Adrenal gland (tissue), 12 donors: ENCODE results near the gene GABBR1. TPM values are rescaled to one million over a fixed set of nuclear protein-coding genes. Genes with fewer than 3 reads are reported as not detected.

Source experiments
- DNase-seq, 7 donors: peaks; one replicate each; pipeline ENCODE4 v3.0.0-alpha.2; 2019 to 2020
- H3K27ac ChIP-seq, 5 donors: fragments of 200-600 bp; sonication (generic) in 4 of 5; 1 replicate in 3 of 5; 2 replicates in 2 of 5; pipeline versions ENCODE4 v1.5.1 to v1.8.0; 2016 to 2020; ENCODE audit warnings: mild to moderate bottlenecking in 1 of 5
- H3K27me3 ChIP-seq: fragments of 200-600 bp; 2 replicates; pipeline ENCODE4 v1.8.0; 2021
- H3K36me3 ChIP-seq, 2 donors: fragments of 200-600 bp; replicated peaks in 1 of 2; 1 replicate in 1 of 2; 2 replicates in 1 of 2; pipeline versions ENCODE4 v1.5.1 to v1.8.0; 2018 to 2022
- H3K4me1 ChIP-seq, 2 donors: fragments of 200-600 bp; replicated peaks in 1 of 2; 1 replicate in 1 of 2; 2 replicates in 1 of 2; pipeline versions ENCODE4 v1.5.1 to v1.8.0; 2018 to 2021
- H3K4me3 ChIP-seq, 4 donors: fragments of 200-600 bp; sonication (generic) in 3 of 4; one replicate each; pipeline ENCODE4 v1.5.1; 2016 to 2018
- H3K9me3 ChIP-seq, 3 donors: fragments of 200-600 bp; sonication (generic) in 1 of 3; replicated peaks in 1 of 3; 1 replicate in 2 of 3; 2 replicates in 1 of 3; pipeline versions ENCODE4 v1.5.1 to v1.8.0; 2016 to 2021
- POLR2A ChIP-seq, 2 donors: fragments of 450-650 bp; IDR thresholded peaks; one replicate each; pipeline ENCODE4 v1.6.1; 2017; ENCODE audit warnings: antibody characterized with exemption in 2 of 2, mild to moderate bottlenecking in 2 of 2, moderate library complexity in 1 of 2
- WGBS, 4 donors: extraction: QIAGEN DNeasy Blood & Tissue Kit in 2 of 4; methylation state at CpG; one replicate each; pipeline versions ENCODE4 v1.1.5 to v1.1.7; 2013 to 2017; 5-methylcytosine and 5-hydroxymethylcytosine counted together
- intact Hi-C, 2 donors: fragments of 100-400 bp; cut with DNase I; formaldehyde crosslinking; loops; one replicate each; pipeline versions ENCODE4 v1.14.1 to v1.15.0; 2022 to 2023
- polyA plus RNA-seq, 3 donors: library from polyadenylated mRNA; stranded (reverse); fragments of 200-250 nt in 2 of 3; fragments of 350-450 nt in 1 of 3; fragmentation: Illumina TruSeq in 1 of 3; extraction: RNeasy Lipid Tissue Mini Kit (QIAGEN cat#74804) in 1 of 3; gene quantifications; one replicate each; pipeline ENCODE4 v1.2.3, GENCODE V29; 2013 to 2014
- total RNA-seq, 9 donors: library from RNA; depleted of rRNA in 4 of 9; stranded (reverse); fragments of >200 nt in 4 of 9; fragments of 120-200 nt in 1 of 9; fragmentation: NEBNext Ultra II Directional in 1 of 9; extraction: Animal tissue kit (Norgen Biotek cat#: 25700) in 1 of 9; gene quantifications; one replicate each; pipeline versions ENCODE4 v1.1.0 to v1.2.4, GENCODE V29; 2013 to 2023
- TF ChIP-seq, protein P1 (sequence below), 6 experiments: fragments of 450-650 bp in 4 of 6; fragments of 200-600 bp in 2 of 6; sonication (generic) in 1 of 6; IDR thresholded peaks; 1 replicate in 5 of 6; 2 replicates in 1 of 6; pipeline versions ENCODE4 v1.5.1 to v1.8.0; 2016 to 2021; ENCODE audit warnings: antibody characterized with exemption in 6 of 6, mild to moderate bottlenecking in 2 of 6, moderate library complexity in 1 of 6
- donor health status: healthy with polysubstance abuse.
- donor health status: Bipolar disorder and iron deficiency.
- donor health status: DM: yes; HTN: yes; CAD: no.
- donor health status: DM: no; HTN: no; CAD: no.
- donor health status: DM: no; HTN: no; CAD: no.
- donor health status: DM: yes; HTN: yes; CAD: no.

GABBR1 gene
- total and polyA plus RNA-seq, 12 donors, result 6.9 to 68.9 (median 18.1) TPM

DNA sequence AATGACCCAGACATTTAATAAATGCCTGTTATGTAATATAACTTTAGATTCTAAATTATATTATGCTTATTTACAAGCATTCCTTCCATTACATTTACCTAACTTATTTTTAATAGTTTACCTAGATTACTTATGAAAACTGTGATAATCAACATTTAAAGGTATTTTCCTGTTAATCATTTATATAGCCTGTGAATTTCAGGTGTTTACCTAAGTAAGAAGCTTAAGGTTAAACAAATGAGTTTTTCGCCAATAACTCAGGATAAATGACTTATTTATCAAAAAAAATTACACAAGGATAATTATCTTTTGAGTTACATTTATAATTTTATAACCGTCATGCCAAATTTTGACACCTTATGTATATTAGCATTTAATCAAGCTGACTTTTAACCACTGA lies 108.9 kb downstream of the GABBR1 start:
- TF ChIP-seq POLR2A (IDR thresholded peaks at IDR 0.05), result no peak
- TF ChIP-seq, protein P1, sequence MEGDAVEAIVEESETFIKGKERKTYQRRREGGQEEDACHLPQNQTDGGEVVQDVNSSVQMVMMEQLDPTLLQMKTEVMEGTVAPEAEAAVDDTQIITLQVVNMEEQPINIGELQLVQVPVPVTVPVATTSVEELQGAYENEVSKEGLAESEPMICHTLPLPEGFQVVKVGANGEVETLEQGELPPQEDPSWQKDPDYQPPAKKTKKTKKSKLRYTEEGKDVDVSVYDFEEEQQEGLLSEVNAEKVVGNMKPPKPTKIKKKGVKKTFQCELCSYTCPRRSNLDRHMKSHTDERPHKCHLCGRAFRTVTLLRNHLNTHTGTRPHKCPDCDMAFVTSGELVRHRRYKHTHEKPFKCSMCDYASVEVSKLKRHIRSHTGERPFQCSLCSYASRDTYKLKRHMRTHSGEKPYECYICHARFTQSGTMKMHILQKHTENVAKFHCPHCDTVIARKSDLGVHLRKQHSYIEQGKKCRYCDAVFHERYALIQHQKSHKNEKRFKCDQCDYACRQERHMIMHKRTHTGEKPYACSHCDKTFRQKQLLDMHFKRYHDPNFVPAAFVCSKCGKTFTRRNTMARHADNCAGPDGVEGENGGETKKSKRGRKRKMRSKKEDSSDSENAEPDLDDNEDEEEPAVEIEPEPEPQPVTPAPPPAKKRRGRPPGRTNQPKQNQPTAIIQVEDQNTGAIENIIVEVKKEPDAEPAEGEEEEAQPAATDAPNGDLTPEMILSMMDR (IDR thresholded peaks at IDR 0.05), result no peak
- Histone ChIP-seq H3K9me3 (no peaks in the 10 kb centered on the region), H3K4me1 (no peaks in the 10 kb centered on the region), H3K36me3 (no peaks in the 10 kb centered on the region), H3K4me3 (no peak overlapping the region), H3K27me3 (no peaks in the 10 kb centered on the region), H3K27ac (no peak overlapping the region)
- 55 to 88% (median 85%) methylated on average over 2 of the region's 2 CpGs for WGBS, 4 donors
- DNase-seq, result no peak
- intact Hi-C loops, result no loop called here

DNA sequence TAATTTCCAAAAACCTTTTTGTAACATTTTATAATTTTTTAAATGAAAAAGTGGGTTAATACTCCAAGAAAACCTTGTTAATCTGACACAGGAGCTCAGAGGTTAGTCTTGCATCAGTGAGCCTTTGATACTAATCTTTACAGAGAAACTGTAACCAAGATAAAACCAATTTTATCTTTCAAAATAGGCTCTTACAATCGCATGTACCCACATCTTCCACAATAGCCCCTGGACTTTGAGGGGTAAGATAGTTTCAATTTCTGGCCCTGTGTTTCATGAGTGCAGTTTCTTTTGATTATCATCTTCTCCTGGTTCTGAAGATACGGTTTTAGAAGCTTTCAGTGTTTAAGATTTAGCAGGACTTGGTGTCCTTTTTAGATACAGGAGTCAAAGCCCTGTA lies 110.8 kb downstream of the GABBR1 start:
- Histone ChIP-seq H3K27me3 (no peaks in the 10 kb centered on the region), H3K4me3 (no peak overlapping the region), H3K36me3 (no peaks in the 10 kb centered on the region), H3K9me3 (no peaks in the 10 kb centered on the region), H3K4me1 (no peaks in the 10 kb centered on the region), H3K27ac (no peak overlapping the region)
- 66 to 78% (median 71%) methylated on average over 2 of the region's 2 CpGs for WGBS, 4 donors
- no peak for DNase-seq
- intact Hi-C loops, result no loop called here
- TF ChIP-seq, protein P1 (IDR thresholded peaks at IDR 0.05), result no peak
- no peak for TF ChIP-seq POLR2A (IDR thresholded peaks at IDR 0.05)

DNA sequence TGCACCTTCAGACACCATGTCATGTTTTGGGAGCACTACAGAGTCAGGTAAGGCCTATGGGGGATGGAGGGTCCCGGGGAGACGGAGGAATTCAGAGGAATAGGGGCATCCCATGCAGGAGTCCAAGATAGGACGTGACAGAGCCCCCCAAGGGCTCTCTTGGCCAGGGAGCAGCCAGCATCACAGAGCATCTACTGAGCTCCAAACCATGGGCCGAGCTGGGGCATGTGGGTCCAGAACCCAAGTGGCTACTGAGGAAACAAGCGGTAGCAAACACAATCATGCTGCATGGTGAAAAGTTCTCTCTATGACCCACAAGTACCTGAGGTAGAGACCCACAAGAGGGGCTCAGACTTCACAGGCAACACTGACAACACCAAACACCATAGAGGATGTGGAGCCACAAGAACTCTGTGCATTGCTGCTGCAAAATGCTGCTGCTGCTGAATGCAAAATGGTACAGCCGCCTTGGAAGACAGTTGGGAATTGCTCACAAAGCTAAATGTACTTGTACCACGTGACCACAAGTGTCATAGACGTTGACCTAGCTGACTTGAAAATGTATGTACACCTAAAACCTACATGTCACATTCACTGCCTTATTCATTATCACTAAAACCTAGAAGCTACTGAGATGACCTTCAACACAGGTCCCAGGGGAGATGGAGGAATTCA lies 111.8 kb downstream of the GABBR1 start:
- no peak overlapping the region for H3K4me3 ChIP-seq
- no peaks in the 10 kb centered on the region for H3K36me3 ChIP-seq
- TF ChIP-seq POLR2A (IDR thresholded peaks at IDR 0.05), result no peak
- TF ChIP-seq, protein P1 (IDR thresholded peaks at IDR 0.05), result no peak
- no peaks in the 10 kb centered on the region for H3K9me3 ChIP-seq
- H3K27ac ChIP-seq, result no peak overlapping the region
- intact Hi-C loops, result no loop called here
- no peaks in the 10 kb centered on the region for H3K4me1 ChIP-seq
- 44 to 68% (median 59%) methylated on average over 7 to 8 of the region's 8 CpGs for WGBS, 4 donors
- H3K27me3 ChIP-seq, result no peaks in the 10 kb centered on the region
- no peak for DNase-seq

DNA sequence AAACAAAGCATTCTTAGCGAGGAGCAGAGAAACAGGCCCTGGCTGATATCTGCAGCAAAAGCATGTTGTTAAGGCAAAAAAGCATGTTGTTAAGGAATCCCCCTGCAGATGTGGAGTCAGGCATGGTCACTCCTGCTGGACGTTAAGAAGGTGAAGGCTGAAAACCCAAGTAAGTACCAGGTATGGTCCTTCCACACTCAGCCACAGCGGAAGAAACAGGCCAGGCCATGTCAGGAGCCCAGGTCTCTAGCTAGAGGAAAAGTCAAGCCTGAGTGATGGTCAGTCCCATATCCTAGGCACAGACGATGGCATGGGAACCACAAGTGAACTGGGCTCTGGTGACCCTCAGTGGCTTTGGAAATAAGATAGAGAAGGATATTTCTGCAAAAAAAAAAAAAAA lies 112.8 kb downstream of the GABBR1 start:
- Histone ChIP-seq H3K36me3 (no peaks in the 10 kb centered on the region), H3K4me1 (no peaks in the 10 kb centered on the region), H3K9me3 (no peaks in the 10 kb centered on the region), H3K27me3 (no peaks in the 10 kb centered on the region), H3K4me3 (no peak overlapping the region), H3K27ac (no peak overlapping the region)
- DNase-seq, result no peak
- WGBS, 4 donors, result 67 to 81% (median 74%) methylated on average over 4 of the region's 4 CpGs
- intact Hi-C loops, result no loop called here
- no peak for TF ChIP-seq POLR2A (IDR thresholded peaks at IDR 0.05)
- TF ChIP-seq, protein P1 (IDR thresholded peaks at IDR 0.05), result no peak
